ENCODE data around the gene BRCA1.
"Not testable (repeated sequence)": the region's sequence is repeated elsewhere in the genome, so short reads cannot be mapped to it uniquely, and the experiment has no call there.

Gene BRCA1
- total RNA-seq, result 10.1 to 19.7 (median 17.2) reads per million in 4 experiments

- DNase-seq, result peak; percentile 91
These were observed at the start of gene BRCA1 for GRCh38 chr17:43125133-43125966. Gene BRCA1, minus strand, starts transcription at chr17:43125364. Its CDS starts 1,268 bp downstream, at chr17:43124096.

GRCh38 chr17:43171586-43172487 is 46.7 kb upstream of the BRCA1 start:
- DNase-seq, result no peak

DNA sequence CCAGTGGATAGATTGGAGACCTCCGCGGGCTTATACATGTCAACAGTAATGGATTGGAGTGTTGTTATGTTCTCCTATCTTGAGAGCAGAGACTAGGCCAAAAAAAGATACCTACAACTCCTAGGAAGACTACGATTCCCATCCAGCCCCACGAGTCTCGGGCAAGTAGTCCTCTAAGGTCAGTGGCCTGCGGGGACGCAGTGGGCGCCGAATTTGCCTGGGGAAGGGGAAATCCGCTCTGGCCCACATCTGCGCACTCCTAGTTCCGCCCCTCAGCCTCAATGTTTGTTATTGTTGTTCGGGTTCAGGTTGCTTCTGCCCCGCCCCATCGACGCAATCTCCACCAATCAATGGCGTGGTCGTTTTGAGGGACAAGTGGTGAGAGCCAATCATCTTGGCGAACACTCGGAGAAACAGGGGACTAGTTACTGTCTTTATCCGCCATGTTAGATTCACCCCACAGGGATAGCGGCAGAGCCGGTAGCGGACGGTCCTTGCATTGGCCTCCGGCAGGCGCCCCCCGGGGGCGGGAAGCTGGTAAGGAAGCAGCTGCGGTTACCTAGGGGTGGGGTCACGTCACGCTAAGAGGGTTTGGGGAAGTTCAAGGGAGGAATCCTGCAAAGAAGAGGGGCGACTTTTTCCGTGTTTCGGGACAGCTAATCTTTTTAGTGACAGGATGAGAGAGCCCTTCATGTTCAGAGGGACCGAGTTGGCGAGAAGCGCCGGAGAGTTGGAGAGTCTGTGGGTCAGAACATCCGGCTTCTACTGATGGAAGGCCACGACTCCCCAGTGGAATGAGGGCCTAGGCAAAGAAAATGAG is 45.8 kb upstream of the BRCA1 start, which contains the start of gene NBR1:
TSS of gene NBR1 (plus strand) at position 449 of the 820 bp plus-strand sequence. CDS start 4,586 bp downstream, outside the sequence.
- DNase-seq, result peak; percentile 94

- peak; percentile 79 for DNase-seq
These were observed 45.1 kb upstream of the BRCA1 start for GRCh38 chr17:43170140-43170765.

DNA sequence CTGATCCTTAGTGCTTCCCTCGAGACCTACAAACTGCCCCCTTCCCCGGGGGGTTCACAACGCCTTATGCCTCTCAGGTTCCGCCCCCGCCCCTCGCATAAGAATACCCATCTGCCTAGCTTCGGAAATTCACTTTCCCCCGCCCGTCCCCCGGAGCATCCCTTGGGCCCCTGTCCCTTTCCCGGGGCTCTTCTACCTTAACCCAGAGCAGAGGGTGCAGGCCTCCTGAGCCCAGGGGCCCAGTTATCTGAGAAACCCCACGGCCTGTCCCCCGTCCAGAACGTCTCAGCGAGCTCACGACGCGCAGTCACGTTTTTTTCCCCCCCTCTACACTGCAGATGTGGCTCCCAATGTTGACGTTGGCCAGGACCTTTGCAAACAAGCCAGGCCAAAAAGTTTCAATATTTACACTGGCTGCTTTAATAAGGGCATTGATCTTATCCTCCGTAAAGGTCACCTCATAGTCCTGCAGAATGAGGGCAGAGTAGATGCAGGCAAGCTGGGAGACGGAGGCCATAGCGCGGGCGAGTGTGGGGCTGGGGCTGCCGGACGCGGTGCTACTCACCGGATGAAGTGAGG is 44.5 kb upstream of the BRCA1 start:
- no peak for DNase-seq

GRCh38 chr17:43165971-43166370 is 40.8 kb upstream of the BRCA1 start:
- not testable (repeated sequence) for DNase-seq

- not testable (repeated sequence) for DNase-seq
These were observed 34.8 kb upstream of the BRCA1 start for GRCh38 chr17:43159957-43160356.

GRCh38 chr17:43159232-43159631 is 34.1 kb upstream of the BRCA1 start:
- not testable (repeated sequence) for DNase-seq

GRCh38 chr17:43155666-43156065 is 30.5 kb upstream of the BRCA1 start:
- DNase-seq, result no peak

- not testable (repeated sequence) for DNase-seq
These were observed 28.2 kb upstream of the BRCA1 start for GRCh38 chr17:43153197-43153835.

GRCh38 chr17:43151880-43152456 is 26.8 kb upstream of the BRCA1 start:
- DNase-seq, result no peak

DNA sequence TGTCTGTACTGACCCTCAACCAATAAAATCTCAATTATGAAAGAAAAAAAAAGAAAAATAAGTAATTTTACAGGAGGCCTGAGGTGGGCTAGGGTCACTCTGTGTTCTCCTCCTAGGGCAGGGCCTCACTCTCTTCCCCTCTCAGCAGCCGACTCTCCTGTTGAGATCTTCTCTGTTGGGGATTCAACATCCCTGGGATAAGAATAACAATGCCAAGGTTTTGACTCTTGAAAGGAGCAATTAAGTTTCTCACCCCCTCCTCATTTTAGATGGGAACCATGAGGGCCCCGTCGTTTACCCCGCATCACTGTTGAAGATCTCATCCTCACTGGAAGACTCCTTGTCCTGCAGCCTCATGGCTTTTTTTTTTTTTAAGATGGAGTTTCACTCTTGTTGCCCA is 21.5 kb upstream of the BRCA1 start:
- DNase-seq, result no peak

DNA sequence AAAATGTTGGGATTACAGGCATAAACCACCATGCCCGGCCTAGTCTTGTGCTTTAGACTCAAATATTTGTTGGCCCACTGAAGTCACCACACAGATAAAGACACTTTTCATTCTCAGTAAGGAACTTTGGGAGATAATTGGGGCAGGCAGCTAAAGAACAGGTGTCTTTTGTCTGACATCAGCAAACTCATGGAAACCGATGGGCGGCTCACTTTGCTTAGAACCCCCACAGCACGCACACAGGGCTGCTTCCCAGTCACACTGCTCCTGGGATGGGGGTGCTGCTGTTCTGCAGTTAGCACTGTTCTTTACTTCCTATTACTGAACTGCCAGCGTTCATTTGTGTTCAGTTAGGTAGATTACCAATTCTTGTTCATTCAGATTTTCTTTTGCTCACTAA is 18.0 kb upstream of the BRCA1 start:
- no peak for DNase-seq

- no peak for DNase-seq
These were observed 17.0 kb upstream of the BRCA1 start for GRCh38 chr17:43142153-43142552.

DNA sequence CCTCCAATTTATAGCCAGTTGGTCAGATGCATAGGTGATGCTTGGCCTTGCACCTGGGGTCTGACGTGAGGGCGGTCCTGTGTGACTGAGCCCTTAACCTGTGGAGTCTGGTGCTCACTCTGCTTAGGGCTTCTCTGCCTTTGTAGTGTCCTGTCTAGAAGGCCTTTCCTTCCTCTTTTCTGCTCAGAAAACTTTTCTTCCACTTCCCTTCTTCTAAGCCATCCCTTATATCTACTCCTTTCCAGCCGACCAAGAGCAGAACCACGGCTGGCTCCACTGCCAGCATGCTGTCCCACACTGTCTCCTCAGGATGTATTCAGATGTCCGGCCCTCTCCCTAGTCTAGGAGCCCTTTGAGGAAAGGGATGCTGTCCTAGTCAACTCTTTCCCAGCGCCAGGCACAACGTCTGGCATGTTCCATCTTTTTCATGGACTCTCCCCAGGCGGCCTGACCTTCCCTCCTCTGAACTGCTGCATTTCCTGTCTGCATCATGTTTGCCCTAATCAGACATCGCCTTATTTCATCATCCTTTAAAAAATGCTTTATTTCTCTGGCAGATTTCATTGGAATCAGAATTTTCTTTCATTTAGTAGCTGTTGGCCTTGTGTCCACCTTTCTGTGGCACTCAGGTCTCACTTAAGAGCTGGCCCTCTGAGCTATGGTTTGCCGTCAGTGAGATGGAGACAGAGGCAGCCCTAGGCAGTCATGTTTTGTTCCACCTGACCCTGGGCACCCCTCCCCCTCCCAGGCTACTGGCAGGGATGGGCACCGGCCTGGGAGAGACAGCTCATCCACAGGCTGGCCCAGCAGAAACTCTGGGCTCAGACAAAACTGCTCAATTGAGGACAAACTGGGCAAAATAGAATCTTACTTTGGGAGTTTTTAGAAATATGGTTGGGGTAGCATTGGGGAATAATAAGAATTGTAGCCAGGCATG is 15.5 kb upstream of the BRCA1 start:
- DNase-seq, result no peak

DNA sequence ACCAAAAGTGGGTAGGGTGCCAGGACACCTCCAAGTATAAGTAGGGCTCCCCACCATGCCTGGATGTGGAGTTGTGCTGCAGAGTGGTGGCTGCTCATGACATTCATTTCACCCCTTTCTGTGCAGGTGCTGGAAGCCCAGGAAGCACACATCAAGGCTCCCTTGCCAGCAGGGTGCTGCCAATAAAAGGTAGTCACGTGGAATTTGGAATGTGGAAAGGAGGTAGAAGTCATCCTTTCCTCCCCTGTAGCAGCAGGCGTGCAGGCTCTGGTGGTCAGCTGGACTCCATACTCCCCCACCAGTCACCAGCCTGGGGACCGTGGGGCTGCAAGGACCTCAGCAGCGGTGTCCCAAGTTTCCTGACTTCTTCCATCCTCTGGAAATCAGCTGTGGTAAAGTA is 13.4 kb upstream of the BRCA1 start:
- DNase-seq, result not testable (repeated sequence)

DNA sequence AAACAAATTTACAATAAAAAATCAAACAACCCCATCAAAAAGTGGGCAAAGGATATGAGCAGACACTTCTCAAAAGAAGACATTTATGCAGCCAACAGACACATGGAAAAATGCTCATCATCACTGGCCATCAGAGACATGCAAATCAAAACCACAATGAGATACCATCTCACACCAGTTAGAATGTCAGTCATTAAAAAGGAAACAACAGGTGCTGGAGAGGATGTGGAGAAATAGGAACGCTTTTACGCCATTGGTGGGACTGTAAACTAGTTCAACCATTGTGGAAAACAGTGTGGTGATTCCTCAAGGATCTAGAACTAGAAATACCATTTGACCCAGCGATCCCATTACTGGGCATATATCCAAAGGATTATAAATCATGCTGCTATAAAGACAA is 11.4 kb upstream of the BRCA1 start:
- not testable (repeated sequence) for DNase-seq

- DNase-seq, result no peak
These were observed 10.3 kb upstream of the BRCA1 start for GRCh38 chr17:43135454-43135819.

DNA sequence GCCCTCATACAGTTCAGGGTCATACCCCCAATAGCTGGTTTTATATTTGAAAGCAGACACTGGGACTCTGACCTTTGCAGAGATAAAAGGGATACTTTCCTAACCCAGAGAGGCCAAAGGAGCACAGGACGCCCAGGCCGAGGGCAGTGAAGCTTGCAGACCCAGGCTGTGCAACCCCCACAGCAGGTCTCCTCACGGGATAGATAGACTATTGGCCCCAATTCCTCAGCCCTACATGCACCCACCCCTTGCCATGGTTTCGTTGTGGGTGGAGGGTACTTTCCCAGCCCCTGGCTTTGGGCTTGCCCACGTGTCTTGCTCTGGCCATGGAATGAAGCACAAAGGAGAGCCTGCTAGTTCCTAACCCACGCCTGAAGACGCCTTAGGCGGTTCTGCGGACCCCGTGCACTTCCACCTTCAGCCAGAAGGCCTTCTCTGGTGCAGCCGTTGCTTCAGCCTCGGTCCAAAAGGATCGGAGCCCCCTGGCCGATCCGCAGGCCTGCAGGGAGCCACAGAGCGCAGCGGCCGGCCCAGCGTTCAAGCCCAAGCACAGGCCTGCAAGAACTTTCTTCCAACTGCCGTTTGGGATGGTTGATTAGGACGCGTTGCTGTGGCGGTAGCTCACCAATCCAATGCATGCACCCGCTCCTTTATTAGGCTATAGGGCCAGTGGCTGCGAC is 9.8 kb upstream of the BRCA1 start:
- no peak for DNase-seq

Measured in effector CD8-positive, alpha-beta T cell (primary cell).